Stomach (tissue), 4 donors: ENCODE measurements around the gene DACH2.
"Not testable (repeated sequence)": the region's sequence is repeated elsewhere in the genome, so short reads cannot be mapped to it uniquely, and the experiment has no call there.

Experiments used
- POLR2AphosphoS5 ChIP-seq, 3 donors: sonication (generic); formaldehyde crosslinking; IDR thresholded peaks; one replicate each; pipeline ENCODE4 v1.6.1; 2016; ENCODE audit warnings: antibody characterized with exemption in 3 of 3
- TF ChIP-seq, protein P1 (sequence below), 7 experiments: fragments of 450-650 bp in 4 of 7; fragments of 200-600 bp in 3 of 7; sonication (generic) in 3 of 7; IDR thresholded peaks; one replicate each; pipeline ENCODE4 v1.5.1; 2016 to 2019; ENCODE audit warnings: antibody characterized with exemption in 7 of 7, control low read depth in 2 of 7, mild to moderate bottlenecking in 1 of 7

DNA sequence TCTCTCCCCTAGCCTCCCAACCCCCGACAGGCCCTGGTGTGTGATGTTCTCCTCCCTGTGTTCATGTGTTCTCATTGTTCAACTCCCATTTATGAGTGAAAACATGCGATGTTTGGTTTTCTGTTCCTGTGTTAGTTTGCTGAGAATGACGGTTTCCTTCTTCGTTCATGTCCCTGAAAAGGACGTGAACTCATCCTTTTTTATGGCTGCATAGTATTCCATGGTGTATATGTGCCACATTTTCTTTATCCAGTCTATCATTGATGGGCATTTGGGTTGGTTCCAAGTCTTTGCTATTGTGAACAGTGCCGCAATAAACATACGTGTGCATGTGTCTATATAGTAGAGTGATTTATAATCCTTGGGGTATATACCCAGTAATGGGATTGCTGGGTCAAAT, 33.1 kb downstream of the DACH2 start:
- TF ChIP-seq, protein P1, sequence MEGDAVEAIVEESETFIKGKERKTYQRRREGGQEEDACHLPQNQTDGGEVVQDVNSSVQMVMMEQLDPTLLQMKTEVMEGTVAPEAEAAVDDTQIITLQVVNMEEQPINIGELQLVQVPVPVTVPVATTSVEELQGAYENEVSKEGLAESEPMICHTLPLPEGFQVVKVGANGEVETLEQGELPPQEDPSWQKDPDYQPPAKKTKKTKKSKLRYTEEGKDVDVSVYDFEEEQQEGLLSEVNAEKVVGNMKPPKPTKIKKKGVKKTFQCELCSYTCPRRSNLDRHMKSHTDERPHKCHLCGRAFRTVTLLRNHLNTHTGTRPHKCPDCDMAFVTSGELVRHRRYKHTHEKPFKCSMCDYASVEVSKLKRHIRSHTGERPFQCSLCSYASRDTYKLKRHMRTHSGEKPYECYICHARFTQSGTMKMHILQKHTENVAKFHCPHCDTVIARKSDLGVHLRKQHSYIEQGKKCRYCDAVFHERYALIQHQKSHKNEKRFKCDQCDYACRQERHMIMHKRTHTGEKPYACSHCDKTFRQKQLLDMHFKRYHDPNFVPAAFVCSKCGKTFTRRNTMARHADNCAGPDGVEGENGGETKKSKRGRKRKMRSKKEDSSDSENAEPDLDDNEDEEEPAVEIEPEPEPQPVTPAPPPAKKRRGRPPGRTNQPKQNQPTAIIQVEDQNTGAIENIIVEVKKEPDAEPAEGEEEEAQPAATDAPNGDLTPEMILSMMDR (IDR thresholded peaks at IDR 0.05): not testable (repeated sequence)
- not testable (repeated sequence) for TF ChIP-seq POLR2AphosphoS5 (IDR thresholded peaks at IDR 0.05)
